Caco-2 (cell line): Measurements from ENCODE around the gene MT1HL1. TPM values are rescaled to one million over a fixed set of nuclear protein-coding genes. Genes with fewer than 3 reads are reported as not detected.

Experiments
- BruUV-seq: library from RNA; stranded (reverse); fragments of 400-500 nt; replicated peaks from 2 replicates; lab custom pipeline; 2021; lab: Mats Ljungman, UMichigan
- CTCF ChIA-PET: fragments of 300-600 bp; sonication (Branson Sonifier 250); formaldehyde crosslinking; loops from one replicate; lab custom pipeline; 2022; ENCODE audit warnings: antibody characterized with exemption; lab: Charles Lee
- POLR2A ChIA-PET: fragments of 300-600 bp; sonication (Branson Sonifier 250); formaldehyde crosslinking; loops from one replicate; lab custom pipeline; 2022; ENCODE audit warnings: antibody characterized with exemption; lab: Charles Lee
- DNase-seq, 2 experiments: peaks; one replicate each; pipeline versions ENCODE4 v3.0.0 to v3.0.0-alpha.2; 2020 to 2022
- H3K27me3 ChIP-seq: replicated peaks from 2 replicates; pipeline ENCODE4 v1.6.0; 2011; ENCODE audit warnings: low read length; ENCODE audit not compliant: control insufficient read depth, insufficient read depth
- H3K36me3 ChIP-seq: 2 replicates; pipeline ENCODE4 v1.5.1; 2011; ENCODE audit warnings: low read length; ENCODE audit not compliant: control insufficient read depth, insufficient read depth
- H3K4me1 ChIP-seq: fragments of 250-450 bp; sonication (Bioruptor Pico); 2 replicates; pipeline ENCODE4 v1.5.1; 2020; ENCODE audit warnings: mild to moderate bottlenecking
- H3K4me3 ChIP-seq: 2 replicates; pipeline ENCODE4 v1.5.1; 2011; ENCODE audit warnings: low read depth, mild to moderate bottlenecking, control low read depth, low read length
- H3K9me3 ChIP-seq: fragments of 250-450 bp; sonication (Bioruptor Pico); 2 replicates; pipeline ENCODE4 v1.5.1; 2020; ENCODE audit warnings: mild to moderate bottlenecking, moderate library complexity
- H3K27ac Mint-ChIP-seq: one replicate; pipeline ENCODE4 v1.8.0; 2022; ENCODE audit warnings: mixed read lengths; ENCODE audit not compliant: unreplicated experiment
- H3K27me3 Mint-ChIP-seq: one replicate; pipeline ENCODE4 v1.8.0; 2022; ENCODE audit warnings: mixed read lengths; ENCODE audit not compliant: insufficient read depth, unreplicated experiment
- H3K36me3 Mint-ChIP-seq: one replicate; pipeline ENCODE4 v1.8.0; 2022; ENCODE audit warnings: mild to moderate bottlenecking, mixed read lengths; ENCODE audit not compliant: insufficient read depth, unreplicated experiment
- H3K4me1 Mint-ChIP-seq: one replicate; pipeline ENCODE4 v1.8.0; 2022; ENCODE audit warnings: low read depth, mixed read lengths; ENCODE audit not compliant: unreplicated experiment
- H3K4me3 Mint-ChIP-seq: one replicate; pipeline ENCODE4 v1.8.0; 2022; ENCODE audit warnings: mild to moderate bottlenecking, moderate library complexity, mixed read lengths; ENCODE audit not compliant: unreplicated experiment
- H3K9me3 Mint-ChIP-seq: one replicate; pipeline ENCODE4 v1.8.0; 2022; ENCODE audit warnings: mixed read lengths; ENCODE audit not compliant: unreplicated experiment
- intact Hi-C: fragments of 100-400 bp; cut with micrococcal nuclease; formaldehyde crosslinking; loops from one replicate; pipeline ENCODE4 v1.10.0; 2022; ENCODE audit not compliant: unreplicated experiment
- total RNA-seq: library from RNA; stranded (reverse); gene quantifications from 2 replicates; pipeline ENCODE4 v1.2.3, GENCODE V29; 2022
- TF ChIP-seq, protein P1 (sequence below), 2 experiments: fragments of 200-600 bp in 1 of 2; IDR thresholded peaks; 1 replicate in 1 of 2; 2 replicates in 1 of 2; pipeline versions ENCODE4 v1.5.1 to v1.8.0; 2011 to 2022; ENCODE audit warnings: antibody characterized with exemption in 1 of 2, control low read depth in 1 of 2, inconsistent platforms in 1 of 2, low read depth in 1 of 2, low read length in 1 of 2, mild to moderate bottlenecking in 1 of 2, moderate library complexity in 1 of 2; ENCODE audit not compliant: insufficient read depth in 1 of 2, severe bottlenecking in 1 of 2, unreplicated experiment in 1 of 2

The MT1HL1 gene
- total RNA-seq, 1 experiment from 2014 or later, result not detected

DNA sequence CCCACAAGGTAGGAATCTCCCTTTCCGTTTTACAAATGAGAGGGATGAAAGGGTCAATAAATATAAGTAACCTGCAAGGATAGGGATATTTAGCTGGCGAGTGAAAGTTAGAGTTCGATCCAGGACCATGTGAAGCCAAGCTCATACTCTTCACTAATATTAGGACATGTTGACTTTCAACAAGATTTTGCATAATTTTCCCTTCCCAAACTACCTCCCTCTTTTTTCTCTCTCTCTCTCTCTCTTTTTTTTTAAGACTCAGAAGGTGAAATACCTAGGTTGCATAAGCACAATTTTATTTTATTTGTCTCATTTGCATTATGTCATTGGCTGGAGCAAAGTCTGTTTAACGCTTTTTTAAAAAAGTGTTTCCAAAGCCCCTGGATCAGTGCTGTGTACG, 8.1 kb upstream of the MT1HL1 start:
- H3K4me3 ChIP-seq, result no peak overlapping the region
- Mint-ChIP-seq H3K27me3 (peaks cover 8% of the 10 kb centered on the region), H3K27ac (no peak overlapping the region), H3K9me3 (no peaks in the 10 kb centered on the region), H3K36me3 (no peaks in the 10 kb centered on the region), H3K4me3 (no peak overlapping the region), H3K4me1 (no peaks in the 10 kb centered on the region)
- H3K27me3 ChIP-seq, result no peaks in the 10 kb centered on the region
- H3K36me3 ChIP-seq, result no peaks in the 10 kb centered on the region
- ChIA-PET CTCF (no interaction called here), POLR2A (no interaction called here)
- no peak for DNase-seq
- H3K4me1 ChIP-seq, result no peaks in the 10 kb centered on the region
- intact Hi-C loops, result no loop called here
- TF ChIP-seq, protein P1, sequence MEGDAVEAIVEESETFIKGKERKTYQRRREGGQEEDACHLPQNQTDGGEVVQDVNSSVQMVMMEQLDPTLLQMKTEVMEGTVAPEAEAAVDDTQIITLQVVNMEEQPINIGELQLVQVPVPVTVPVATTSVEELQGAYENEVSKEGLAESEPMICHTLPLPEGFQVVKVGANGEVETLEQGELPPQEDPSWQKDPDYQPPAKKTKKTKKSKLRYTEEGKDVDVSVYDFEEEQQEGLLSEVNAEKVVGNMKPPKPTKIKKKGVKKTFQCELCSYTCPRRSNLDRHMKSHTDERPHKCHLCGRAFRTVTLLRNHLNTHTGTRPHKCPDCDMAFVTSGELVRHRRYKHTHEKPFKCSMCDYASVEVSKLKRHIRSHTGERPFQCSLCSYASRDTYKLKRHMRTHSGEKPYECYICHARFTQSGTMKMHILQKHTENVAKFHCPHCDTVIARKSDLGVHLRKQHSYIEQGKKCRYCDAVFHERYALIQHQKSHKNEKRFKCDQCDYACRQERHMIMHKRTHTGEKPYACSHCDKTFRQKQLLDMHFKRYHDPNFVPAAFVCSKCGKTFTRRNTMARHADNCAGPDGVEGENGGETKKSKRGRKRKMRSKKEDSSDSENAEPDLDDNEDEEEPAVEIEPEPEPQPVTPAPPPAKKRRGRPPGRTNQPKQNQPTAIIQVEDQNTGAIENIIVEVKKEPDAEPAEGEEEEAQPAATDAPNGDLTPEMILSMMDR (IDR thresholded peaks at IDR 0.05; ENCODE audit: insufficient read depth in 1 of 2, low read depth in 1 of 2, low read length in 1 of 2, severe bottlenecking in 1 of 2, unreplicated experiment in 1 of 2), result no peak
- BruUV-seq, result no TSS peak
- H3K9me3 ChIP-seq, result no peaks in the 10 kb centered on the region

DNA sequence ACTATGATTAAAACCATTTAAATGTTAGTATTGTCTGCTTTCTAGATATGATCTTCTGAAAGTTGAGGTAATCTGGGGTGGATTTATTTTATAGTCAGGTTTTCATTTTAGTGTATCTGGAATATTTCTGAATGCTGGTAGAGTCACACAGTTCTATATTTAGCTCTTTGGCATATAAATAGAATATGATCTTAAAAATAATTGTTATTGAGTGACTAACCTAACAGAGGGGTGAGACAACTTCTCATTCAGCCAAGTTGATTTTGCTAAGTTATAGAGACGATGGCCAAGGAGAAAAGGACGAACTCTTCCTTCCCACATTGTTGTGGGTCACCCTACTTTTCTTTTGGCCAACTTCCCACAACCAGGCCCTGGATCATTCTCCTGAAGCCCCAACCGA, 7.2 kb upstream of the MT1HL1 start:
- Histone ChIP-seq H3K4me3 (no peak overlapping the region), H3K4me1 (no peaks in the 10 kb centered on the region), H3K27me3 (no peaks in the 10 kb centered on the region), H3K9me3 (no peaks in the 10 kb centered on the region), H3K36me3 (no peaks in the 10 kb centered on the region)
- CTCF ChIA-PET, result no interaction called here
- POLR2A ChIA-PET, result no interaction called here
- H3K4me1 Mint-ChIP-seq, result no peaks in the 10 kb centered on the region
- TF ChIP-seq, protein P1 (IDR thresholded peaks at IDR 0.05; ENCODE audit: insufficient read depth in 1 of 2, low read depth in 1 of 2, low read length in 1 of 2, severe bottlenecking in 1 of 2, unreplicated experiment in 1 of 2), result no peak
- H3K27ac Mint-ChIP-seq, result no peak overlapping the region
- no peaks in the 10 kb centered on the region for H3K36me3 Mint-ChIP-seq
- intact Hi-C loops, result no loop called here
- H3K4me3 Mint-ChIP-seq, result no peak overlapping the region
- no peaks in the 10 kb centered on the region for H3K9me3 Mint-ChIP-seq
- peaks cover 8% of the 10 kb centered on the region for H3K27me3 Mint-ChIP-seq
- no TSS peak for BruUV-seq
- DNase-seq, result no peak

DNA sequence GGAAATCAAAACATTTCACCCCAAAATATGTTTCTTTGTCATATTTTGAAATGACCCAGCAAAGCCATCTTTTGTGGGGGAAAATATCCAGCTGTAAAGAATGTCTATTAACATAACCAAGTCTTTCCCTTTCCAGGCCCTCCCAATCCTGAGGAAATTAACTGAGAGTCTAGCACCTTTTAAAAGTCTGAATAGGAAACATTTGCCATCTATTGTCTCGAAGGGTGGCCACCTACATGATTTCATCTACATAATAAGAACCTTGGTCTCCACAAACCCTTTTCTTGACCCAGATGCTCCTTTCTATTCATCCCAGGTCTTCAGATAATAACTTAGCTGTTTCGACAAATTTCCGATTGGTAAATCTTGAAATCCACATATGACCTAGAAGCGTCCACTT, 5.4 kb upstream of the MT1HL1 start:
- Histone ChIP-seq H3K27me3 (no peaks in the 10 kb centered on the region), H3K4me3 (no peak overlapping the region), H3K36me3 (no peaks in the 10 kb centered on the region), H3K4me1 (no peaks in the 10 kb centered on the region), H3K9me3 (no peaks in the 10 kb centered on the region)
- no peaks in the 10 kb centered on the region for H3K36me3 Mint-ChIP-seq
- TF ChIP-seq, protein P1 (IDR thresholded peaks at IDR 0.05; ENCODE audit: insufficient read depth in 1 of 2, low read depth in 1 of 2, low read length in 1 of 2, severe bottlenecking in 1 of 2, unreplicated experiment in 1 of 2), result no peak
- BruUV-seq, result no TSS peak
- H3K4me1 Mint-ChIP-seq, result no peaks in the 10 kb centered on the region
- DNase-seq, result no peak
- H3K9me3 Mint-ChIP-seq, result no peaks in the 10 kb centered on the region
- ChIA-PET CTCF (no interaction called here), POLR2A (no interaction called here)
- H3K27me3 Mint-ChIP-seq, result peaks cover 10% of the 10 kb centered on the region
- H3K4me3 Mint-ChIP-seq, result no peak overlapping the region
- intact Hi-C loops, result no loop called here
- H3K27ac Mint-ChIP-seq, result no peak overlapping the region
